GM19193 (cell line): ENCODE results near the gene DMWD.

Experiments
- POLR2A ChIP-seq: IDR thresholded peaks from 4 replicates; pipeline ENCODE4 v1.6.1; 2011; ENCODE audit not compliant: insufficient read depth, insufficient read length; ENCODE audit errors: extremely low read depth

Gene DMWD

GRCh38 chr19:45819769-45820168 lies 27.1 kb upstream of the DMWD start:
- TF ChIP-seq POLR2A = no peak

- TF ChIP-seq POLR2A = no peak
Measured at GRCh38 chr19:45817725-45818301, 25.2 kb upstream of the DMWD start.

- peak; percentile 11 for TF ChIP-seq POLR2A
Measured at GRCh38 chr19:45817010-45817724, 24.5 kb upstream of the DMWD start.

- TF ChIP-seq POLR2A = peak; percentile 27
Measured at GRCh38 chr19:45816236-45817009, 23.8 kb upstream of the DMWD start.

GRCh38 chr19:45815481-45816216 lies 23.0 kb upstream of the DMWD start:
- TF ChIP-seq POLR2A = no peak

GRCh38 chr19:45814851-45815480 lies 22.3 kb upstream of the DMWD start, which contains the start of gene RSPH6A:
RSPH6A (minus strand) TSS chr19:45815308; CDS start chr19:45815176, 132 bp downstream.
- no peak for TF ChIP-seq POLR2A

- no peak for TF ChIP-seq POLR2A
Measured at GRCh38 chr19:45814166-45814780, 21.6 kb upstream of the DMWD start.

GRCh38 chr19:45812297-45812696 lies 19.7 kb upstream of the DMWD start:
- TF ChIP-seq POLR2A = no peak

GRCh38 chr19:45809643-45810159 lies 17.1 kb upstream of the DMWD start:
- no peak for TF ChIP-seq POLR2A

- TF ChIP-seq POLR2A = no peak
Measured at GRCh38 chr19:45805719-45806118, 13.1 kb upstream of the DMWD start.

GRCh38 chr19:45804959-45805230 lies 12.2 kb upstream of the DMWD start:
- no peak for TF ChIP-seq POLR2A

GRCh38 chr19:45804140-45804958 lies 11.7 kb upstream of the DMWD start:
- TF ChIP-seq POLR2A = no peak

- TF ChIP-seq POLR2A = no peak
Measured at GRCh38 chr19:45801603-45802175, 9.0 kb upstream of the DMWD start.
